OCI-LY7 (cell line): ENCODE measurements around the gene TBC1D10B. TPM values are rescaled to one million over a fixed set of nuclear protein-coding genes. Genes with fewer than 3 reads are reported as not detected.
A peak's percentile ranks its signal among the peaks of the same experiment; 100 is the strongest.
"Not testable (repeated sequence)": the region's sequence is repeated elsewhere in the genome, so short reads cannot be mapped to it uniquely, and the experiment has no call there.

Experiments used
- BruUV-seq: library from RNA; stranded (reverse); fragments of 400-500 nt; replicated peaks from 2 replicates; lab custom pipeline; 2021; lab: Mats Ljungman, UMichigan
- CTCF ChIA-PET: fragments of 300-600 bp; sonication (Branson Sonifier 250); formaldehyde crosslinking; loops from one replicate; lab custom pipeline; 2022; ENCODE audit warnings: antibody characterized with exemption; ENCODE audit not compliant: unreplicated experiment; lab: Charles Lee
- POLR2A ChIA-PET: fragments of 300-600 bp; sonication (Branson Sonifier 250); formaldehyde crosslinking; loops from one replicate; lab custom pipeline; 2022; ENCODE audit warnings: antibody characterized with exemption; lab: Charles Lee
- DNase-seq: peaks from one replicate; pipeline ENCODE4 v3.0.0-alpha.2; 2015; ENCODE audit warnings: low spot score
- H2AFZ ChIP-seq: fragments of 200-600 bp; sonication (generic), shearing (Covaris generic); 2 replicates; pipeline ENCODE4 v1.6.1; 2014; ENCODE audit warnings: mild to moderate bottlenecking, antibody characterized with exemption, low read length, moderate library complexity
- H3K27ac ChIP-seq: fragments of 200-600 bp; sonication (generic); 2 replicates; pipeline ENCODE4 v1.5.1; 2014; ENCODE audit warnings: mixed run types, low read depth, mild to moderate bottlenecking, moderate library complexity, low read length, inconsistent platforms; ENCODE audit not compliant: poor library complexity, severe bottlenecking
- H3K36me3 ChIP-seq: fragments of 200-600 bp; sonication (generic); 2 replicates; pipeline ENCODE4 v1.6.1; 2014; ENCODE audit warnings: mild to moderate bottlenecking, antibody characterized with exemption, low read length, moderate library complexity, mixed read lengths; ENCODE audit not compliant: insufficient read depth
- H3K4me1 ChIP-seq: fragments of 200-600 bp; sonication (generic); 2 replicates; pipeline ENCODE4 v1.5.1; 2014; ENCODE audit warnings: mild to moderate bottlenecking, low read length; ENCODE audit not compliant: insufficient read depth, poor library complexity, severe bottlenecking
- H3K4me2 ChIP-seq: fragments of 200-600 bp; sonication (generic); 2 replicates; pipeline ENCODE4 v1.6.1; 2014; ENCODE audit warnings: mild to moderate bottlenecking, low read length
- H3K4me3 ChIP-seq: fragments of 200-600 bp; sonication (generic); 2 replicates; pipeline ENCODE4 v1.5.1; 2014; ENCODE audit warnings: mild to moderate bottlenecking, low read depth, low read length; ENCODE audit not compliant: poor library complexity, severe bottlenecking
- H3K79me2 ChIP-seq: fragments of 200-600 bp; sonication (generic); 2 replicates; pipeline ENCODE4 v1.6.1; 2016; ENCODE audit warnings: low read depth, mild to moderate bottlenecking, low read length, moderate library complexity, mixed read lengths; ENCODE audit not compliant: insufficient read depth
- H3K9me2 ChIP-seq: fragments of 200-600 bp; sonication (generic); 2 replicates; pipeline ENCODE4 v1.6.1; 2016; ENCODE audit warnings: mild to moderate bottlenecking, low read length, mixed read lengths; ENCODE audit not compliant: insufficient read depth
- H3K9me3 ChIP-seq: fragments of 200-600 bp; sonication (generic); 2 replicates; pipeline ENCODE4 v1.6.1; 2014; ENCODE audit warnings: mild to moderate bottlenecking, mixed run types, low read length, mixed read lengths
- H4K20me1 ChIP-seq: fragments of 200-600 bp; sonication (generic); 2 replicates; pipeline ENCODE4 v1.6.1; 2014; ENCODE audit warnings: mild to moderate bottlenecking, antibody characterized with exemption, low read length, moderate library complexity, mixed read lengths; ENCODE audit not compliant: insufficient read depth
- CTCF ChIP-seq: fragments of 200-600 bp; sonication (generic); conservative IDR thresholded peaks from 2 replicates; pipeline ENCODE4 v1.5.1; 2014; ENCODE audit warnings: mild to moderate bottlenecking, antibody characterized with exemption, low read length, moderate library complexity, mixed read lengths
- EZH2phosphoT487 ChIP-seq: fragments of 200-600 bp; sonication (generic); IDR thresholded peaks from 2 replicates; pipeline ENCODE4 v1.6.1; 2018; ENCODE audit warnings: low read depth, borderline replicate concordance, mild to moderate bottlenecking, mixed run types, antibody characterized with exemption, low read length, moderate library complexity, mixed read lengths
- intact Hi-C: fragments of 100-400 bp; cut with micrococcal nuclease; formaldehyde crosslinking; loops from one replicate; pipeline ENCODE4 v1.10.0; 2022; ENCODE audit not compliant: unreplicated experiment
- total RNA-seq, 2 experiments: library from RNA; depleted of rRNA in 1 of 2; stranded (reverse); fragments of >200 nt in 1 of 2; shearing (Covaris generic) in 1 of 2; gene quantifications; 2 replicates each; pipeline ENCODE4 v1.2.3, GENCODE V29; 2014 to 2022

The TBC1D10B gene
- total RNA-seq, 2 experiments from 2014 or later, result 44.9 to 78.6 TPM

- Histone ChIP-seq H3K9me2 (no peaks in the 10 kb centered on the region), H3K4me1 (peaks cover 33% of the 10 kb centered on the region), H4K20me1 (no peaks in the 10 kb centered on the region), H3K4me2 (peak overlapping the region; percentile 90), H3K36me3 (peaks cover 49% of the 10 kb centered on the region), H3K4me3 (peak overlapping the region; percentile 42), H3K27ac (no peak overlapping the region), H3K79me2 (peaks cover 61% of the 10 kb centered on the region), H2AFZ (no peak overlapping the region), H3K9me3 (no peaks in the 10 kb centered on the region)
- POLR2A ChIA-PET, result interaction anchor here (3.4 kb wide), 1 partner anchor 14 kb away, joined by 18 read pairs; the partner anchor contains the start of gene CD2BP2
- CTCF ChIA-PET, result no interaction called here
- TF ChIP-seq CTCF, result no peak
- TF ChIP-seq EZH2phosphoT487, result no peak
- no TSS peak for BruUV-seq
- intact Hi-C loops, result no loop called here
- no peak for DNase-seq
Measured at GRCh38 chr16:30340621-30341020, 29.7 kb downstream of the TBC1D10B start.

GRCh38 chr16:30338715-30339114, 31.6 kb downstream of the TBC1D10B start:
- H4K20me1 ChIP-seq, intact Hi-C loops, H2AFZ ChIP-seq, DNase-seq, H3K4me3 ChIP-seq, CTCF ChIA-PET, H3K27ac ChIP-seq, POLR2A ChIA-PET, H3K9me3 ChIP-seq, H3K4me2 ChIP-seq, H3K9me2 ChIP-seq: not testable (repeated sequence)
- H3K36me3 ChIP-seq, result peaks cover 49% of the 10 kb centered on the region
- H3K79me2 ChIP-seq, result peaks cover 54% of the 10 kb centered on the region
- TSS peak; percentile 3 for BruUV-seq
- H3K4me1 ChIP-seq, result peaks cover 17% of the 10 kb centered on the region

GRCh38 chr16:30337964-30338357, 32.3 kb downstream of the TBC1D10B start:
- H4K20me1 ChIP-seq, H3K9me2 ChIP-seq, intact Hi-C loops, H3K4me2 ChIP-seq, BruUV-seq, H3K9me3 ChIP-seq, POLR2A ChIA-PET, DNase-seq, H2AFZ ChIP-seq, CTCF ChIA-PET, H3K27ac ChIP-seq, H3K4me3 ChIP-seq: not testable (repeated sequence)
- Histone ChIP-seq H3K4me1 (peaks cover 15% of the 10 kb centered on the region), H3K36me3 (peaks cover 49% of the 10 kb centered on the region), H3K79me2 (peaks cover 57% of the 10 kb centered on the region)
